Smooth muscle cell of the umbilical artery (primary cell): ENCODE measurements around the gene CCDC8. TPM values are rescaled to one million over a fixed set of nuclear protein-coding genes. Genes with fewer than 3 reads are reported as not detected.

Experiments
- total RNA-seq: library from RNA; depleted of rRNA; stranded (reverse); fragments of >200 nt; gene quantifications from 2 replicates; pipeline ENCODE4 v1.2.3, GENCODE V29; 2014

Gene CCDC8, protein sequence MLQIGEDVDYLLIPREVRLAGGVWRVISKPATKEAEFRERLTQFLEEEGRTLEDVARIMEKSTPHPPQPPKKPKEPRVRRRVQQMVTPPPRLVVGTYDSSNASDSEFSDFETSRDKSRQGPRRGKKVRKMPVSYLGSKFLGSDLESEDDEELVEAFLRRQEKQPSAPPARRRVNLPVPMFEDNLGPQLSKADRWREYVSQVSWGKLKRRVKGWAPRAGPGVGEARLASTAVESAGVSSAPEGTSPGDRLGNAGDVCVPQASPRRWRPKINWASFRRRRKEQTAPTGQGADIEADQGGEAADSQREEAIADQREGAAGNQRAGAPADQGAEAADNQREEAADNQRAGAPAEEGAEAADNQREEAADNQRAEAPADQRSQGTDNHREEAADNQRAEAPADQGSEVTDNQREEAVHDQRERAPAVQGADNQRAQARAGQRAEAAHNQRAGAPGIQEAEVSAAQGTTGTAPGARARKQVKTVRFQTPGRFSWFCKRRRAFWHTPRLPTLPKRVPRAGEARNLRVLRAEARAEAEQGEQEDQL
- total RNA-seq = 25.0 and 30.0 TPM in 2 replicates

DNA sequence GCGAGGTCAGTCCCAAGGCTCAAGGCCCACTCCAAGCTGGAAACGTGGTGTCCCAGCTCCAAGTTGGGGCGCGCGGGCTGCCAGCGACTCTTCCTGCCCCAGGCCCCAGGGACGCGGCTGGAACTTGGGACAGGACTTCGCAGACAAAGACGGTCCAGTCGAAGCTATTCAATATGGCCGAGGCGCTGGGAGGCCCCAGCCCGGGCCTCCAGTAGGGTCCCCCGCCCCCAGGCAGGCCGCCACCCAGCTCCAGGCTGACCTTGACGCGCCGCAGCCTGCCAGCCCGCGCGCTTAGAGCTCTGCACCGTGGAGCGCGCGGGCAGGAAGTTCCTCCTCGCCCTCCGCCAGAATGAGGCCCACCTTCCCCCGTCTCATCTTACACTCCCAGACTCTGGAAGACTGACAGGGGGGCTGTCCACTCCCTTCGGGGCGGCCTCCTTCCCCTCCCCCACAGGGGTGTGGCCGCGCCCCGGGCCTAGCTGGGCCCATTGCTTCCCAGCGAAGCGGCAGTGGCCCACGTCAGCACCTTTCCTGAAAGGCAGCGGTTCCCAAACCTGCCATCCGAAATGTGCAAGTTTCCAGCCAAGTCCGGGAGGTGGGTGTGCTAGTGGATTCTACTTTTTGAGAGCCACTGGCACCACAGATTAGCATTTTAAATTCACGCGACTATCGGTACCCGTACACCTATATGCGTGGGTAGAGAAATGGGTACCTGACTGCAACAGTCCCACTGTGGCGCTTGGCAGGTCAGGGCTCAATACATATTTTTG lies at the start of gene CCDC8:
Gene CCDC8 (minus strand): TSS at position 303 of the 770 bp plus-strand sequence. CDS start 754 bp downstream, outside the sequence.

GRCh38 chr19:46428239-46429135 lies 15.1 kb upstream of the CCDC8 start, which contains the start of gene PNMA8C:
TSS of gene PNMA8C (minus strand) at chr19:46428936. CDS start at chr19:46428359, 577 bp downstream.

Other genes with a start within 250 kb of the CCDC8 start
- gene IGFL1, start 183.8 kb downstream of the CCDC8 start, total RNA-seq = not detected in 2 replicates
- 2.4 and 6.5 TPM in 2 replicates for gene HIF3A, start 116.5 kb downstream of the CCDC8 start, total RNA-seq
- 35.3 and 57.0 TPM in 2 replicates for gene PPP5C, start 66.5 kb downstream of the CCDC8 start, total RNA-seq
- gene PNMA8C, start 15.4 kb upstream of the CCDC8 start, total RNA-seq = 0.09 and 0.30 TPM in 2 replicates
- gene PNMA8A, start 58.0 kb upstream of the CCDC8 start, total RNA-seq = 2.8 and 16.3 TPM in 2 replicates
- 0.60 and 1.2 TPM in 2 replicates for gene PNMA8B, start 82.3 kb upstream of the CCDC8 start, total RNA-seq
- gene CALM3, start 187.8 kb upstream of the CCDC8 start, total RNA-seq = 146 and 342 TPM in 2 replicates
- gene PTGIR, start 211.5 kb upstream of the CCDC8 start, total RNA-seq = 6.8 and 9.1 TPM in 2 replicates
- gene GNG8, start 222.6 kb upstream of the CCDC8 start, total RNA-seq = not detected in 2 replicates
- gene DACT3, start 247.6 kb upstream of the CCDC8 start, total RNA-seq = 2.2 and 5.0 TPM in 2 replicates